B cell (primary cell): ENCODE data around the gene ADAP1. TPM values are rescaled to one million over a fixed set of nuclear protein-coding genes. Genes with fewer than 3 reads are reported as not detected.

Experiments
- ATAC-seq: fragments of 200-7000 bp; cut with Tn5 transposase; one replicate; pipeline ENCODE4 v1.10.0; 2021; ENCODE audit warnings: low read depth, mild to moderate bottlenecking, moderate number of reproducible peaks, moderate library complexity
- CTCF ChIA-PET: fragments of 350-600 bp; sonication (Branson Sonifier 250); formaldehyde crosslinking; loops from one replicate; lab custom pipeline; 2021; ENCODE audit warnings: antibody characterized with exemption, inconsistent platforms; lab: Charles Lee
- POLR2A ChIA-PET: fragments of 350-600 bp; sonication (Branson Sonifier 250); formaldehyde crosslinking; loops from one replicate; lab custom pipeline; 2021; ENCODE audit warnings: antibody characterized with exemption; lab: Charles Lee
- DNase-seq: peaks from one replicate; pipeline ENCODE4 v3.0.0; 2013
- H2AFZ ChIP-seq: 2 replicates; pipeline ENCODE4 v1.6.1; 2012; ENCODE audit warnings: mild to moderate bottlenecking, low read depth, low read length; ENCODE audit not compliant: insufficient read depth, poor library complexity, severe bottlenecking
- H3K27ac ChIP-seq, 2 donors: 1 replicate in 1 of 2; 2 replicates in 1 of 2; pipeline ENCODE4 v1.5.1; 2012 to 2013; ENCODE audit warnings: low read length in 2 of 2, mild to moderate bottlenecking in 2 of 2, moderate library complexity in 1 of 2
- H3K27me3 ChIP-seq, 4 experiments: fragments of 200-600 bp in 1 of 4; sonication (generic) in 1 of 4; replicated peaks in 1 of 4; 1 replicate in 2 of 4; 2 replicates in 2 of 4; pipeline versions ENCODE4 v1.6.1 to v1.7.0; 2013 to 2016; ENCODE audit warnings: low read length in 3 of 4, mild to moderate bottlenecking in 2 of 4, mixed read lengths in 1 of 4, moderate library complexity in 1 of 4; ENCODE audit not compliant: insufficient read depth in 4 of 4, control insufficient read depth in 3 of 4; ENCODE audit errors: control extremely low read depth in 1 of 4
- H3K36me3 ChIP-seq, 2 experiments: replicated peaks in 1 of 2; 1 replicate in 1 of 2; 2 replicates in 1 of 2; pipeline versions ENCODE4 v1.6.1 to v1.7.1; 2013; ENCODE audit warnings: low read length in 1 of 2; ENCODE audit not compliant: insufficient read depth in 2 of 2, control insufficient read depth in 1 of 2; ENCODE audit errors: control extremely low read depth in 1 of 2, extremely low read depth in 1 of 2
- H3K4me1 ChIP-seq, 2 donors: fragments of 200-600 bp in 1 of 2; sonication (generic) in 1 of 2; 1 replicate in 1 of 2; 2 replicates in 1 of 2; pipeline versions ENCODE4 v1.5.1 to v1.6.1; 2013 to 2017; ENCODE audit warnings: low read length in 2 of 2; ENCODE audit not compliant: control insufficient read depth in 2 of 2, insufficient read depth in 2 of 2
- H3K4me2 ChIP-seq: replicated peaks from 2 replicates; pipeline ENCODE3; 2012; ENCODE audit warnings: mild to moderate bottlenecking, low read depth, low read length; ENCODE audit not compliant: poor library complexity, severe bottlenecking
- H3K4me3 ChIP-seq, 5 experiments: fragments of 200-600 bp in 1 of 5; sonication (generic) in 1 of 5; 1 replicate in 3 of 5; 2 replicates in 2 of 5; pipeline versions ENCODE4 v1.5.1 to v1.7.0; 2011 to 2016; ENCODE audit warnings: low read length in 4 of 5, mild to moderate bottlenecking in 4 of 5, low read depth in 2 of 5, control low read depth in 1 of 5, moderate library complexity in 1 of 5; ENCODE audit not compliant: insufficient read depth in 1 of 5; ENCODE audit errors: control extremely low read depth in 1 of 5, extremely low read depth in 1 of 5
- H3K79me2 ChIP-seq: fragments of 200-600 bp; sonication (generic); one replicate; pipeline ENCODE4 v1.6.0; 2016; ENCODE audit warnings: low read length; ENCODE audit not compliant: control insufficient read depth, insufficient read depth
- H3K9ac ChIP-seq: fragments of 200-600 bp; sonication (generic); 2 replicates; pipeline ENCODE4 v1.6.1; 2017; ENCODE audit warnings: mild to moderate bottlenecking, low read length, moderate library complexity
- H3K9me3 ChIP-seq, 3 donors: one replicate each; pipeline versions ENCODE4 v1.6.1 to v1.7.1; 2013; ENCODE audit warnings: low read length in 2 of 3; ENCODE audit not compliant: control insufficient read depth in 2 of 3, insufficient read depth in 1 of 3; ENCODE audit errors: control extremely low read depth in 1 of 3
- H4K20me1 ChIP-seq: 2 replicates; pipeline ENCODE4 v1.6.0; 2012; ENCODE audit warnings: mild to moderate bottlenecking, low read length; ENCODE audit not compliant: insufficient read depth, control insufficient read depth, poor library complexity, severe bottlenecking
- H3K27ac Mint-ChIP-seq: one replicate; pipeline ENCODE4 v1.8.0; 2021; ENCODE audit warnings: mixed read lengths
- H3K27me3 Mint-ChIP-seq: one replicate; pipeline ENCODE4 v1.8.0; 2021; ENCODE audit warnings: mixed read lengths
- H3K4me1 Mint-ChIP-seq: one replicate; pipeline ENCODE4 v1.8.0; 2021; ENCODE audit warnings: mixed read lengths
- H3K4me3 Mint-ChIP-seq: one replicate; pipeline ENCODE4 v1.8.0; 2021; ENCODE audit warnings: mixed read lengths
- H3K9me3 Mint-ChIP-seq: one replicate; pipeline ENCODE4 v1.8.0; 2022; ENCODE audit warnings: mixed read lengths; ENCODE audit not compliant: insufficient read depth
- CTCF ChIP-seq: fragments of 200-600 bp; IDR thresholded peaks from one replicate; pipeline ENCODE4 v1.8.0; 2022; ENCODE audit warnings: antibody characterized with exemption, mild to moderate bottlenecking
- EZH2 ChIP-seq: IDR thresholded peaks from 2 replicates; pipeline ENCODE4 v1.6.1; 2012; ENCODE audit warnings: borderline replicate concordance, low read depth, mild to moderate bottlenecking, moderate library complexity, low read length; ENCODE audit not compliant: insufficient read depth, poor library complexity, severe bottlenecking
- WGBS: methylation state at CpG from one replicate; pipeline ENCODE4 v1.1.5; 2013; ENCODE audit warnings: missing lambda C conversion rate; ENCODE audit not compliant: insufficient coverage; 5-methylcytosine and 5-hydroxymethylcytosine counted together
- intact Hi-C: fragments of 100-400 bp; cut with micrococcal nuclease; formaldehyde crosslinking; loops from one replicate; pipeline ENCODE4 v1.10.0; 2022
- polyA plus RNA-seq: library from polyadenylated mRNA; depleted of rRNA; stranded (reverse); fragments of >200 nt; gene quantifications from 2 replicates; pipeline ENCODE4 v1.2.3, GENCODE V29; 2012
- total RNA-seq, 2 donors: library from RNA; stranded (reverse); fragments of 120-200 nt in 1 of 2; gene quantifications; 1 replicate in 1 of 2; 2 replicates in 1 of 2; pipeline versions ENCODE4 v1.2.3 to v1.2.4, GENCODE V29; 2013 to 2022

Gene ADAP1
- total and polyA plus RNA-seq, 2 donors (not counting 1 experiment from before 2014, with no cell fraction given) = 10.8 to 12.9 TPM

- ChIA-PET CTCF (interaction anchor here (0.6 to 3.6 kb wide), 9 partner anchors 16 to 167 kb away, joined by 3 to 23 read pairs (median 5); no protein-coding TSS in a partner anchor), POLR2A (interaction anchor here (0.8 to 1.8 kb wide), 7 partner anchors 9 to 111 kb away, joined by 3 to 12 read pairs (median 4); partner anchors contain the start of gene GET4)
- Mint-ChIP-seq H3K27me3 (no peaks in the 10 kb centered on the region), H3K4me3 (peak within 1 kb of the TSS; percentile 94), H3K27ac (peak within 1 kb of the TSS; percentile 92), H3K4me1 (peaks cover 24% of the 10 kb centered on the region), H3K9me3 (no peaks in the 10 kb centered on the region)
- H3K27me3 ChIP-seq = peaks cover 0 to 3% (median 0%) of the 10 kb centered on the region in 4 experiments
- H3K4me3 ChIP-seq = peak within 1 kb of the TSS; percentile 66 to 99 (median 91)
- peaks cover 51% of the 10 kb centered on the region for H4K20me1 ChIP-seq
- H3K79me2 ChIP-seq = peaks cover 47% of the 10 kb centered on the region
- peaks cover 4 to 25% of the 10 kb centered on the region in 2 experiments for H3K36me3 ChIP-seq
- under 1% methylated on average over 77 of the region's 78 CpGs for WGBS
- H3K4me2 ChIP-seq = peak within 1 kb of the TSS; percentile 87
- H2AFZ ChIP-seq = peak within 1 kb of the TSS; percentile 71
- H3K4me1 ChIP-seq = peaks cover 16 to 22% of the 10 kb centered on the region in 2 donors
- intact Hi-C loops = loop anchor here (1.0 to 10.0 kb wide), 7 partner anchors 18 to 190 kb away; partner anchors contain the start of genes GET4 and ZFAND2A
- TF ChIP-seq EZH2 (no peak), CTCF (no peak)
- peaks cover 0 to 11% (median 0%) of the 10 kb centered on the region in 3 donors for H3K9me3 ChIP-seq
- DNase-seq = peak; percentile 91
- peak; percentile 86 for ATAC-seq
- H3K9ac ChIP-seq = peak within 1 kb of the TSS; percentile 95
- H3K27ac ChIP-seq = peak within 1 kb of the TSS; percentile 93 to 95
Observed at GRCh38 chr7:974820-975681, 20.6 kb upstream of the ADAP1 start, which contains the start of gene COX19. Gene COX19 (minus strand): TSS chr7:975549. CDS start chr7:975509, 40 bp downstream.
